Mucosa of rectum (tissue), 2 donors: Measurements from ENCODE around the gene CHCHD1.

Source experiments
- H3K27ac ChIP-seq, 2 donors: one replicate each; pipeline ENCODE4 v1.7.0; 2013; ENCODE audit warnings: inconsistent platforms in 2 of 2, low read depth in 2 of 2, low read length in 2 of 2
- H3K27me3 ChIP-seq, 2 donors: one replicate each; pipeline ENCODE4 v1.7.0; 2013; ENCODE audit warnings: low read length in 2 of 2; ENCODE audit not compliant: control insufficient read depth in 2 of 2, insufficient read depth in 2 of 2
- H3K36me3 ChIP-seq, 2 donors: one replicate each; pipeline ENCODE4 v1.7.0; 2013; ENCODE audit warnings: low read length in 2 of 2; ENCODE audit not compliant: control insufficient read depth in 2 of 2, insufficient read depth in 2 of 2
- H3K4me1 ChIP-seq, 2 donors: one replicate each; pipeline ENCODE4 v1.7.0; 2013; ENCODE audit warnings: low read length in 2 of 2, mild to moderate bottlenecking in 1 of 2; ENCODE audit not compliant: control insufficient read depth in 2 of 2, insufficient read depth in 2 of 2
- H3K4me3 ChIP-seq, 2 donors: one replicate each; pipeline ENCODE4 v1.7.0; 2013; ENCODE audit warnings: low read length in 2 of 2
- H3K9ac ChIP-seq, 2 donors: one replicate each; pipeline ENCODE4 v1.7.0; 2013; ENCODE audit warnings: low read length in 2 of 2, low read depth in 1 of 2, mild to moderate bottlenecking in 1 of 2
- H3K9me3 ChIP-seq, 2 donors: one replicate each; pipeline ENCODE4 v1.7.0; 2013; ENCODE audit warnings: low read length in 2 of 2; ENCODE audit not compliant: control insufficient read depth in 2 of 2
- donor health status: healthy.
- donor health status: Normal muscosa, but diverticular disease.

CHCHD1 gene

GRCh38 chr10:73799899-73800559 lies 18.2 kb downstream of the CHCHD1 start:
- no peak overlapping the region for H3K27ac ChIP-seq
- peaks cover 78 to 83% of the 10 kb centered on the region in 2 donors for H3K36me3 ChIP-seq
- no peaks in the 10 kb centered on the region for H3K9me3 ChIP-seq
- no peak overlapping the region for H3K9ac ChIP-seq
- H3K4me3 ChIP-seq: no peak overlapping the region
- no peaks in the 10 kb centered on the region for H3K27me3 ChIP-seq
- no peaks in the 10 kb centered on the region for H3K4me1 ChIP-seq

- no peak overlapping the region for H3K27ac ChIP-seq
- no peaks in the 10 kb centered on the region for H3K27me3 ChIP-seq
- H3K9me3 ChIP-seq: no peaks in the 10 kb centered on the region
- no peak overlapping the region for H3K4me3 ChIP-seq
- no peaks in the 10 kb centered on the region for H3K4me1 ChIP-seq
- H3K36me3 ChIP-seq: peaks cover 74 to 82% of the 10 kb centered on the region in 2 donors
- no peak overlapping the region for H3K9ac ChIP-seq
Observed at GRCh38 chr10:73800560-73801252, 18.9 kb downstream of the CHCHD1 start.

- Histone ChIP-seq H3K4me1 (no peaks in the 10 kb centered on the region), H3K27ac (no peak overlapping the region), H3K4me3 (no peak overlapping the region), H3K27me3 (no peaks in the 10 kb centered on the region), H3K9ac (no peak overlapping the region), H3K36me3 (peaks cover 78 to 85% of the 10 kb centered on the region in 2 donors), H3K9me3 (no peaks in the 10 kb centered on the region)
Observed at GRCh38 chr10:73801253-73801590, 19.4 kb downstream of the CHCHD1 start.

- Histone ChIP-seq H3K36me3 (peaks cover 78 to 85% of the 10 kb centered on the region in 2 donors), H3K4me3 (no peak overlapping the region), H3K27me3 (no peaks in the 10 kb centered on the region), H3K9me3 (no peaks in the 10 kb centered on the region), H3K9ac (no peak overlapping the region), H3K4me1 (no peaks in the 10 kb centered on the region), H3K27ac (no peak overlapping the region)
Observed at GRCh38 chr10:73802276-73802991, 20.6 kb downstream of the CHCHD1 start.

GRCh38 chr10:73803680-73804286 lies 21.9 kb downstream of the CHCHD1 start:
- Histone ChIP-seq H3K4me3 (no peak overlapping the region), H3K4me1 (no peaks in the 10 kb centered on the region), H3K27me3 (no peaks in the 10 kb centered on the region), H3K36me3 (peaks cover 77 to 87% of the 10 kb centered on the region in 2 donors), H3K9ac (no peak overlapping the region), H3K27ac (no peak overlapping the region), H3K9me3 (no peaks in the 10 kb centered on the region)

GRCh38 chr10:73806176-73806950 lies 24.5 kb downstream of the CHCHD1 start:
- H3K27ac ChIP-seq: no peak overlapping the region
- H3K9ac ChIP-seq: no peak overlapping the region
- H3K36me3 ChIP-seq: peaks cover 59 to 65% of the 10 kb centered on the region in 2 donors
- no peaks in the 10 kb centered on the region for H3K9me3 ChIP-seq
- no peak overlapping the region for H3K4me3 ChIP-seq
- no peaks in the 10 kb centered on the region for H3K27me3 ChIP-seq
- peaks cover 3 to 5% of the 10 kb centered on the region in 2 donors for H3K4me1 ChIP-seq

- H3K4me3 ChIP-seq: no peak overlapping the region
- peaks cover 48 to 54% of the 10 kb centered on the region in 2 donors for H3K36me3 ChIP-seq
- no peaks in the 10 kb centered on the region for H3K27me3 ChIP-seq
- no peak overlapping the region for H3K27ac ChIP-seq
- H3K9ac ChIP-seq: no peak overlapping the region
- H3K9me3 ChIP-seq: no peaks in the 10 kb centered on the region
- peaks cover 3 to 5% of the 10 kb centered on the region in 2 donors for H3K4me1 ChIP-seq
Observed at GRCh38 chr10:73807471-73807870, 25.6 kb downstream of the CHCHD1 start.

- Histone ChIP-seq H3K9ac (no peak overlapping the region), H3K4me3 (peak overlapping the region in 1 of 2 donors; percentile 2), H3K27ac (no peak overlapping the region), H3K27me3 (no peaks in the 10 kb centered on the region), H3K36me3 (peaks cover 47% of the 10 kb centered on the region in 2 donors), H3K9me3 (no peaks in the 10 kb centered on the region), H3K4me1 (peaks cover 3 to 5% of the 10 kb centered on the region in 2 donors)
Observed at GRCh38 chr10:73808021-73808815, 26.4 kb downstream of the CHCHD1 start.
